IgD-negative memory B cell (primary cell): ENCODE measurements around the gene GALK1. TPM values are rescaled to one million over a fixed set of nuclear protein-coding genes. Genes with fewer than 3 reads are reported as not detected.
"Not testable (repeated sequence)": the region's sequence is repeated elsewhere in the genome, so short reads cannot be mapped to it uniquely, and the experiment has no call there.

Experiments used
- H3K27ac Mint-ChIP-seq, 3 donors: one replicate each; pipeline ENCODE4 v1.8.0; 2020 to 2022; ENCODE audit warnings: mild to moderate bottlenecking in 3 of 3, mixed read lengths in 3 of 3, moderate library complexity in 1 of 3
- H3K27me3 Mint-ChIP-seq: one replicate; pipeline ENCODE4 v1.8.0; 2021; ENCODE audit warnings: mixed read lengths
- H3K36me3 Mint-ChIP-seq: one replicate; pipeline ENCODE4 v1.8.0; 2020; ENCODE audit warnings: mild to moderate bottlenecking, mixed read lengths
- H3K4me1 Mint-ChIP-seq, 3 donors: one replicate each; pipeline ENCODE4 v1.8.0; 2020 to 2022; ENCODE audit warnings: mixed read lengths in 3 of 3, mild to moderate bottlenecking in 1 of 3
- H3K4me3 Mint-ChIP-seq, 4 donors: one replicate each; pipeline ENCODE4 v1.8.0; 2020 to 2022; ENCODE audit warnings: mild to moderate bottlenecking in 4 of 4, mixed read lengths in 4 of 4, moderate library complexity in 3 of 4
- H3K9me3 Mint-ChIP-seq, 3 donors: one replicate each; pipeline ENCODE4 v1.8.0; 2020 to 2021; ENCODE audit warnings: mixed read lengths in 3 of 3, mild to moderate bottlenecking in 1 of 3
- polyA plus RNA-seq: library from polyadenylated mRNA; unstranded; fragments of 300-500 nt; fragmentation: Illumina TruSeq; gene quantifications from one replicate; pipeline ENCODE4 v1.2.3, GENCODE V29; 2021

The GALK1 gene
- polyA plus RNA-seq: 18.6 TPM

- Mint-ChIP-seq H3K36me3 (no peaks in the 10 kb centered on the region), H3K4me3 (peak within 1 kb of the TSS; percentile 81 to 91 (median 87)), H3K27me3 (no peaks in the 10 kb centered on the region), H3K27ac (peak within 1 kb of the TSS; percentile 35 to 67 (median 42)), H3K9me3 (no peaks in the 10 kb centered on the region), H3K4me1 (peaks cover 0 to 11% (median 7%) of the 10 kb centered on the region in 3 donors)
These were observed at the start of gene GALK1 for GRCh38 chr17:75764711-75765421. Gene GALK1 (minus strand): TSS chr17:75765192. CDS start chr17:75765136, 56 bp downstream.

- Mint-ChIP-seq H3K4me1 (peaks cover 0 to 2% (median 2%) of the 10 kb centered on the region in 3 donors), H3K27me3 (no peaks in the 10 kb centered on the region), H3K9me3 (no peaks in the 10 kb centered on the region), H3K4me3 (no peak overlapping the region), H3K36me3 (no peaks in the 10 kb centered on the region), H3K27ac (no peak overlapping the region)
These were observed 49.0 kb upstream of the GALK1 start for GRCh38 chr17:75814021-75814395.

- Mint-ChIP-seq H3K4me3 (no peak overlapping the region), H3K27me3 (no peaks in the 10 kb centered on the region), H3K36me3 (no peaks in the 10 kb centered on the region), H3K9me3 (no peaks in the 10 kb centered on the region), H3K27ac (no peak overlapping the region), H3K4me1 (peaks cover 4 to 8% (median 7%) of the 10 kb centered on the region in 3 donors)
These were observed 48.4 kb upstream of the GALK1 start for GRCh38 chr17:75813081-75814020.

- Mint-ChIP-seq H3K27me3 (no peaks in the 10 kb centered on the region), H3K4me1 (peaks cover 5 to 11% (median 7%) of the 10 kb centered on the region in 3 donors), H3K27ac (peak overlapping the region in 1 of 3 donors; percentile 50), H3K4me3 (no peak overlapping the region), H3K36me3 (no peaks in the 10 kb centered on the region), H3K9me3 (no peaks in the 10 kb centered on the region)
These were observed 47.4 kb upstream of the GALK1 start for GRCh38 chr17:75812096-75813013.

GRCh38 chr17:75811174-75811573 is 46.2 kb upstream of the GALK1 start:
- no peak overlapping the region for H3K4me3 Mint-ChIP-seq
- H3K9me3 Mint-ChIP-seq: no peaks in the 10 kb centered on the region
- no peak overlapping the region for H3K27ac Mint-ChIP-seq
- H3K27me3 Mint-ChIP-seq: no peaks in the 10 kb centered on the region
- peaks cover 5 to 11% (median 7%) of the 10 kb centered on the region in 3 donors for H3K4me1 Mint-ChIP-seq
- no peaks in the 10 kb centered on the region for H3K36me3 Mint-ChIP-seq

GRCh38 chr17:75810756-75811155 is 45.8 kb upstream of the GALK1 start:
- H3K9me3 Mint-ChIP-seq, H3K4me3 Mint-ChIP-seq, H3K27me3 Mint-ChIP-seq, H3K36me3 Mint-ChIP-seq, H3K27ac Mint-ChIP-seq: not testable (repeated sequence)
- peaks cover 5 to 11% (median 7%) of the 10 kb centered on the region in 3 donors for H3K4me1 Mint-ChIP-seq

GRCh38 chr17:75810216-75810615 is 45.2 kb upstream of the GALK1 start:
- no peak overlapping the region for H3K4me3 Mint-ChIP-seq

GRCh38 chr17:75809631-75810111 is 44.7 kb upstream of the GALK1 start:
- no peaks in the 10 kb centered on the region for H3K27me3 Mint-ChIP-seq
- no peak overlapping the region for H3K27ac Mint-ChIP-seq
- H3K9me3 Mint-ChIP-seq: no peaks in the 10 kb centered on the region
- H3K4me1 Mint-ChIP-seq: peaks cover 5 to 11% (median 7%) of the 10 kb centered on the region in 3 donors
- no peak overlapping the region for H3K4me3 Mint-ChIP-seq
- H3K36me3 Mint-ChIP-seq: no peaks in the 10 kb centered on the region

More at GRCh38 chr17:75810216-75810615, 45.2 kb upstream of the GALK1 start:
- Mint-ChIP-seq H3K27ac (no peak overlapping the region), H3K4me1 (peaks cover 5 to 11% (median 7%) of the 10 kb centered on the region in 3 donors), H3K36me3 (no peaks in the 10 kb centered on the region), H3K27me3 (no peaks in the 10 kb centered on the region), H3K9me3 (no peaks in the 10 kb centered on the region)

GRCh38 chr17:75808905-75809621 is 44.1 kb upstream of the GALK1 start:
- peak overlapping the region in 1 of 3 donors; percentile 47 for H3K27ac Mint-ChIP-seq
- H3K27me3 Mint-ChIP-seq: no peaks in the 10 kb centered on the region
- H3K36me3 Mint-ChIP-seq: no peaks in the 10 kb centered on the region
- peaks cover 5 to 11% (median 7%) of the 10 kb centered on the region in 3 donors for H3K4me1 Mint-ChIP-seq
- H3K4me3 Mint-ChIP-seq: peak overlapping the region in 1 of 4 donors; percentile 47
- no peaks in the 10 kb centered on the region for H3K9me3 Mint-ChIP-seq

GRCh38 chr17:75808549-75808904 is 43.5 kb upstream of the GALK1 start:
- Mint-ChIP-seq H3K27me3 (no peaks in the 10 kb centered on the region), H3K36me3 (peaks cover under 1% of the 10 kb centered on the region), H3K4me3 (no peak overlapping the region), H3K4me1 (peaks cover 9 to 12% (median 10%) of the 10 kb centered on the region in 3 donors), H3K9me3 (no peaks in the 10 kb centered on the region), H3K27ac (peak overlapping the region in 2 of 3 donors; percentile 20 to 47)

- H3K36me3 Mint-ChIP-seq: peaks cover 3% of the 10 kb centered on the region
- H3K9me3 Mint-ChIP-seq: no peaks in the 10 kb centered on the region
- H3K27me3 Mint-ChIP-seq: no peaks in the 10 kb centered on the region
- peaks cover 9 to 13% (median 12%) of the 10 kb centered on the region in 3 donors for H3K4me1 Mint-ChIP-seq
- H3K4me3 Mint-ChIP-seq: no peak overlapping the region
- H3K27ac Mint-ChIP-seq: peak overlapping the region in 2 of 3 donors; percentile 47 to 55
These were observed 42.9 kb upstream of the GALK1 start for GRCh38 chr17:75807861-75808260.

GRCh38 chr17:75806822-75807500 is 42.0 kb upstream of the GALK1 start:
- H3K36me3 Mint-ChIP-seq: peaks cover 3% of the 10 kb centered on the region
- H3K4me1 Mint-ChIP-seq: peaks cover 9 to 13% (median 12%) of the 10 kb centered on the region in 3 donors
- H3K4me3 Mint-ChIP-seq: no peak overlapping the region
- no peaks in the 10 kb centered on the region for H3K27me3 Mint-ChIP-seq
- H3K9me3 Mint-ChIP-seq: no peaks in the 10 kb centered on the region
- peak overlapping the region in 1 of 3 donors; percentile 62 for H3K27ac Mint-ChIP-seq

GRCh38 chr17:75803883-75804282 is 38.9 kb upstream of the GALK1 start:
- H3K27ac Mint-ChIP-seq: peak overlapping the region in 1 of 3 donors; percentile 10
- no peaks in the 10 kb centered on the region for H3K9me3 Mint-ChIP-seq
- no peak overlapping the region for H3K4me3 Mint-ChIP-seq
- H3K27me3 Mint-ChIP-seq: no peaks in the 10 kb centered on the region
- H3K36me3 Mint-ChIP-seq: peaks cover 4% of the 10 kb centered on the region
- H3K4me1 Mint-ChIP-seq: peaks cover 6 to 16% (median 12%) of the 10 kb centered on the region in 3 donors
